ENCODE data around the gene CTCFL.

The CTCFL gene

GRCh38 chr20:57524511-57525176 lies at the start of gene CTCFL:
TSS of gene CTCFL (minus strand) at chr20:57525140. CDS start at chr20:57524205, 935 bp downstream.
- DNase-seq: no peak

GRCh38 chr20:57573894-57574293 lies 49.0 kb upstream of the CTCFL start:
- DNase-seq: no peak

DNA sequence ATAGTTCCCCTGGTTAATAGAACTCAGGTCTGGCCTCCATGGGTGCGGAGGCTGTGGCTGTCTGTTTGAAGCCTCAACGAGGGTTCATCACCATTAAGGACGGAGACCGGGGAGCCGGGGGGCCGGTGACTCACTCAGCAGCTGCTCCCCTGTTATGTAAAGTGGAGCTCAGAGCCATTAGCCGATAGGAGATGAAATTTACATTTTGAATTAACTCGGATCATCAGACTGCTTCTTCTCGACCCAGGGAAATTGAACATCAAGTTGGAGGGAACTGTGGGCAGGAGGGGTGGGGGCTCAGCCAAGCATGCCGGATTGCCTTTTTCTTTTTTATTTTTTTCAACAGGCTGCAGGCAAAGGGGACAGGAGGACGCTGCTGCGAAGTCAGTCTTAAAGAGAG lies 48.3 kb upstream of the CTCFL start:
- DNase-seq: no peak

DNA sequence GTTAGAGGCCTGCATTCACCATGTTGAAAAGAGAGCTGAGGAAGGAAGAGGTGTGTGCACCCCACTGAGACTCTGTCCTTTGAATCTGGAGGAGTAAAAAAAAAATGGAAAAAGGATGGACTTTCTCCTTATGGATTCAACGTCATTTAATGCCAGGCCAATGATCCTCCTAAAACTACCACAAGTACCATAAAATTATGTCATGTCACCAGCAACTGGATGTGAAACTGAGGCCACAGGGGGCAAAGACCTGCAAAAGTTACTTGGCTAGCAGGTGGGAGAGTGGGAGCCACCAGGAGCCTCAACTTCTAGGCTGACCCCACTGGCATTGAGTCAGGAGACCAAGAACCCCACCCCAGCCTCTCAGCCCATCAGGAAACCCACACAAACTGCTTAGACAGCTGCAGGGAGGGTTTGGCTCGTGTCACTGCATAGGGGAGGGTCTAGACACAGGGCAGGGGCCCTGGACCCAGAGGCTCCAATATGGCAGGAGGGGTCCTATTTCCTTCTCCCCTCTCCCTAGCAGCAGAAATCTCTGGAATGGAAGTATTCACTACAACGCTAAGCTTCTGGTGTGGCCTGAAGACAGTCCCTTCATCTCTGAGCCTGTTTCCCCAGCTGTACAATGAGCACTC lies 47.0 kb upstream of the CTCFL start:
- DNase-seq: no peak

- DNase-seq: peak; percentile 33
Observed at GRCh38 chr20:57570920-57571319, 46.0 kb upstream of the CTCFL start.

- DNase-seq: no peak
Observed at GRCh38 chr20:57570145-57570850, 45.4 kb upstream of the CTCFL start.

- DNase-seq: no peak
Observed at GRCh38 chr20:57568960-57569359, 44.0 kb upstream of the CTCFL start.

- no peak for DNase-seq
Observed at GRCh38 chr20:57568088-57568896, 43.4 kb upstream of the CTCFL start.

GRCh38 chr20:57567471-57568079 lies 42.6 kb upstream of the CTCFL start:
- no peak for DNase-seq

DNA sequence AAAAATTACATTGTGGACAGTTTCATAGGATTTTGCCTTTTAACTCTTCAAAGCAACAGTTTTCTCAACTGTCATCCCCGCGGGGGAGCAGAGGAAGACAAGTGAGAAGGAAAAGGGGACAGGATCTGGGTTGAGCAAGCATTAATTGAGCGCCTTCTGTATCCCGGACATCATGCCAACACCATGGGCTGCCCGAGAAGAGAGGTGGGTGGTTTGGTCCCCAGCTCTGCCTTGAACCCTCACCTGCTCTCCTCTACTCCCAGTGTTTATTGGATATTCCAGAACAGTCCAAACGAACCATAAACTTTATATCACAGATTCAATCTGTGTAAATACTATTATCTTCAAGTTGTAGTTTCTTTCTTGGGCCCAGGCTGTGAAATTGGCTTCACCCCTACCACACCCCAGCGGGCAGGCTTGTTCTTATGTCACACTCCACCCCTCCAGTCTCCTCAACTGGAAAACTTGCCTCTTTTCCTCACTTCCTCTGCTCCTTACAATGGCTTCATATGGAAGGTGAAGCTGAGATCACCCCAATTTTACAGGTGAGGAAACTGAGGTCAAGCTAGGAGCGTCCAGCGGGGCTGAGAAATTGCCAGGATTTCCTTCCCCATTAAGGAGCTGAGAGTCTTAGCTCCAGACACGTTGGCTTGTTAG lies 42.0 kb upstream of the CTCFL start:
- no peak for DNase-seq

GRCh38 chr20:57566399-57566798 lies 41.5 kb upstream of the CTCFL start:
- no peak for DNase-seq

GRCh38 chr20:57564951-57565642 lies 40.2 kb upstream of the CTCFL start:
- DNase-seq: no peak

- no peak for DNase-seq
Observed at GRCh38 chr20:57564180-57564802, 39.4 kb upstream of the CTCFL start.

GRCh38 chr20:57563522-57563921 lies 38.6 kb upstream of the CTCFL start:
- no peak for DNase-seq

- no peak for DNase-seq
Observed at GRCh38 chr20:57562541-57563465, 37.9 kb upstream of the CTCFL start.

GRCh38 chr20:57561356-57562279 lies 36.7 kb upstream of the CTCFL start:
- no peak for DNase-seq

GRCh38 chr20:57560554-57561355 lies 35.8 kb upstream of the CTCFL start, which contains the start of gene PCK1:
TSS of gene PCK1 (plus strand) at chr20:57561110. CDS start at chr20:57561412, 302 bp downstream.
- no peak for DNase-seq

Measured in eye (tissue), 1 donor.